HL-60 (cell line): ENCODE measurements around the gene RAE1.

Experiments
- DNase-seq, 2 experiments: peaks; one replicate each; pipeline ENCODE4 v3.0.0-alpha.2; 2010 to 2020; ENCODE audit warnings: low read depth in 1 of 2, low spot score in 1 of 2
- H3K27ac ChIP-seq: fragments of 250-450 bp; sonication (Bioruptor Pico); replicated peaks from 2 replicates; pipeline ENCODE4 v1.5.1; 2020; ENCODE audit warnings: mild to moderate bottlenecking, moderate library complexity
- H3K27me3 ChIP-seq: fragments of 250-450 bp; sonication (Bioruptor Pico); 2 replicates; pipeline ENCODE4 v1.5.1; 2021; ENCODE audit warnings: mild to moderate bottlenecking, moderate library complexity; ENCODE audit not compliant: insufficient read depth, poor library complexity, severe bottlenecking
- H3K4me3 ChIP-seq: replicated peaks from 2 replicates; pipeline ENCODE4 v1.5.1; 2011; ENCODE audit warnings: mild to moderate bottlenecking, control low read depth, low read length; ENCODE audit not compliant: insufficient read depth
- CTCF ChIP-seq: IDR thresholded peaks from one replicate; pipeline ENCODE4 v1.5.1; 2011; ENCODE audit warnings: low read length, control low read depth, inconsistent platforms; ENCODE audit not compliant: insufficient read depth
- GABPA ChIP-seq: IDR thresholded peaks from 2 replicates; pipeline ENCODE4 v1.6.1; 2012; ENCODE audit warnings: low read depth
- POLR2AphosphoS5 ChIP-seq: IDR thresholded peaks from 2 replicates; pipeline ENCODE4 v1.6.1; 2012; ENCODE audit warnings: low read depth
- REST ChIP-seq: IDR thresholded peaks from 2 replicates; pipeline ENCODE4 v1.6.1; 2012; ENCODE audit warnings: low read depth; ENCODE audit not compliant: insufficient replicate concordance
- SPI1 ChIP-seq: IDR thresholded peaks from 2 replicates; pipeline ENCODE4 v1.6.1; 2012; ENCODE audit warnings: low read depth, mild to moderate bottlenecking, borderline replicate concordance

Gene RAE1

DNA sequence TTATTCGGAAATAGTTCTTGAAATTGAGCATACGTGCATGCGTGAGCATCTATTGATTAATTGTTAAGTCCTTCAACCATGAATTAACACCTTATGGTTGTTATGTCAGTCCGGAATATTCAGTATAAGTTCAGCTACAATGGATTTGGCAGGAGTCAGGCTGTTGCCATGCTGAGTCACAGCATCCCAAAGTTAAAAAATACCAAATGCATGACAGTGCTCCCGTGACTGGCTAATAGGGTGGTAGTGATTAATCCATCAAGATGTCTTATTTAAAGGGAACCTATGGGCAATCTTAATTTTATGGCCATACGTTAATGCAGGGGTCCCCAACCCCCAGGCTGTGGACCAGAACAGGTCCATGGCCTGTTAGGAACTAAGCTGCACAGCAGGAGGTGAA, 10.5 kb downstream of the RAE1 start:
- H3K4me3 ChIP-seq, result no peak overlapping the region
- H3K27me3 ChIP-seq, result no peaks in the 10 kb centered on the region
- no peak for DNase-seq
- TF ChIP-seq REST (no peak), GABPA (no peak), SPI1 (no peak), CTCF (no peak), POLR2AphosphoS5 (no peak)
- H3K27ac ChIP-seq, result no peak overlapping the region

- Histone ChIP-seq H3K27me3 (no peaks in the 10 kb centered on the region), H3K27ac (no peak overlapping the region), H3K4me3 (no peak overlapping the region)
- TF ChIP-seq SPI1 (no peak), REST (no peak), POLR2AphosphoS5 (no peak), GABPA (no peak), CTCF (no peak)
- no peak for DNase-seq
These were observed 13.4 kb downstream of the RAE1 start for GRCh38 chr20:57364451-57364850.

DNA sequence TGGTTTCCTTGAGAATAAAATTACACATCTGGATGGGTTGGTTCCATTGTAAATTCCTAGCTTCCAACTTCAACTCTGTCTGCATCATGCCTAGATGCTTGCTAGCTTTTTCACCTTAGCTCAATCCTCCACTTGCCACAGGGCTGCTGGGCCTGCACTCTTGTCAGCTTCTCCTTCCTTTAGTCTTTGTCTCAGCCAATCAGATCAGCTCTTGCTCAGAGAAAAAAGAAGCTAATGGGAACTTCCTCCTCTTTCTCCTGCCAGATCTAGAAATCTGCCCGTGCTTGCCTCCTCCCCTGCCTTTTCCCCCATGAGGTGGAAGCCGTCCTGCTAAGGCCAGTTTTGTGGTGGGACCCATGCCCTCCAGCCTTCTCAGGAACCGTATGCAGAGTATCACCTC, 18.5 kb downstream of the RAE1 start:
- no peak for TF ChIP-seq REST
- TF ChIP-seq POLR2AphosphoS5, result no peak
- no peak for TF ChIP-seq SPI1
- no peak for TF ChIP-seq GABPA
- TF ChIP-seq CTCF, result no peak
- H3K4me3 ChIP-seq, result no peak overlapping the region
- H3K27me3 ChIP-seq, result no peaks in the 10 kb centered on the region
- DNase-seq, result peak in 1 of 2 experiments; percentile 75
- no peak overlapping the region for H3K27ac ChIP-seq
